Measurements from ENCODE around the gene ADCK2. TPM values are rescaled to one million over a fixed set of nuclear protein-coding genes. Genes with fewer than 3 reads are reported as not detected.
"Not testable (repeated sequence)": the region's sequence is repeated elsewhere in the genome, so short reads cannot be mapped to it uniquely, and the experiment has no call there.

Gene ADCK2
- polyA plus RNA-seq, 1 donor (not counting 4 experiments of a cell fraction or from before 2014, with no cell fraction given), result 9.5 TPM

GRCh38 chr7:140624392-140625191, 48.2 kb upstream of the ADCK2 start:
- no peaks in the 10 kb centered on the region for H4K20me1 ChIP-seq (ENCODE audit: control insufficient read depth, extremely low read depth, insufficient read depth, low read length)
- H3K36me3 ChIP-seq (ENCODE audit: control insufficient read depth in 2 of 2, extremely low read depth in 1 of 2, insufficient read depth in 2 of 2, low read length in 2 of 2), result no peaks in the 10 kb centered on the region
- H3K4me1 ChIP-seq (ENCODE audit: control insufficient read depth, extremely low read depth, insufficient read depth, low read length), result peaks cover 38% of the 10 kb centered on the region
- dilution Hi-C loops (cut with MboI; ENCODE audit: extremely low pct_ligation_motif_present, low sequenced_read_pairs), result no loop called here
- H2AFZ ChIP-seq (ENCODE audit: control insufficient read depth, low read length), result no peak overlapping the region
- TF ChIP-seq EZH2 (IDR thresholded peaks at IDR 0.05; ENCODE audit: low read length) (no peak), CTCF (optimal IDR thresholded peaks at IDR 0.05 in 1 of 3, IDR thresholded peaks at IDR 0.05 in 1 of 3, conservative IDR thresholded peaks at IDR 0.05 in 1 of 3; ENCODE audit: extremely low read depth in 1 of 3, insufficient read depth in 2 of 3, low read length in 3 of 3) (peak in 1 of 3 experiments; percentile 22)
- DNase-seq (ENCODE audit: low read depth, low spot score), result no peak
- H3K9ac ChIP-seq (ENCODE audit: control insufficient read depth, extremely low read depth, insufficient read depth, low read length), result peak overlapping the region; percentile 9
- peak overlapping the region; percentile 43 for H3K27ac ChIP-seq (ENCODE audit: control insufficient read depth, insufficient read depth, low read length)
- no peaks in the 10 kb centered on the region for H3K79me2 ChIP-seq (ENCODE audit: control insufficient read depth, insufficient read depth, low read length)
- peak; percentile 17 for FAIRE-seq
- H3K4me2 ChIP-seq (ENCODE audit: control insufficient read depth, extremely low read depth, insufficient read depth, low read depth, low read length), result no peak overlapping the region
- no peaks in the 10 kb centered on the region for H3K27me3 ChIP-seq (ENCODE audit: control insufficient read depth, extremely low read depth, insufficient read depth, low read length)
- H3K9me3 ChIP-seq (ENCODE audit: control insufficient read depth, low read depth, low read length), result no peaks in the 10 kb centered on the region
- no peaks in the 10 kb centered on the region for H3K9me1 ChIP-seq (ENCODE audit: control insufficient read depth, extremely low read depth, insufficient read depth, low read length)
- H3K4me3 ChIP-seq (ENCODE audit: control insufficient read depth in 2 of 3, extremely low read depth in 1 of 3, insufficient read depth in 2 of 3, low read depth in 1 of 3, low read length in 3 of 3), result no peak overlapping the region

- H4K20me1 ChIP-seq (ENCODE audit: control insufficient read depth, extremely low read depth, insufficient read depth, low read length); H3K4me3 ChIP-seq (ENCODE audit: control insufficient read depth in 2 of 3, extremely low read depth in 1 of 3, insufficient read depth in 2 of 3, low read depth in 1 of 3, low read length in 3 of 3); dilution Hi-C loops (cut with MboI; ENCODE audit: extremely low pct_ligation_motif_present, low sequenced_read_pairs); H3K9me3 ChIP-seq (ENCODE audit: control insufficient read depth, low read depth, low read length); H3K9me1 ChIP-seq (ENCODE audit: control insufficient read depth, extremely low read depth, insufficient read depth, low read length); H3K36me3 ChIP-seq (ENCODE audit: control insufficient read depth in 2 of 2, extremely low read depth in 1 of 2, insufficient read depth in 2 of 2, low read length in 2 of 2); H3K79me2 ChIP-seq (ENCODE audit: control insufficient read depth, insufficient read depth, low read length); FAIRE-seq; H3K9ac ChIP-seq (ENCODE audit: control insufficient read depth, extremely low read depth, insufficient read depth, low read length); H3K4me2 ChIP-seq (ENCODE audit: control insufficient read depth, extremely low read depth, insufficient read depth, low read depth, low read length); H2AFZ ChIP-seq (ENCODE audit: control insufficient read depth, low read length); H3K27me3 ChIP-seq (ENCODE audit: control insufficient read depth, extremely low read depth, insufficient read depth, low read length); DNase-seq (ENCODE audit: low read depth, low spot score): not testable (repeated sequence)
- Histone ChIP-seq H3K27ac (ENCODE audit: control insufficient read depth, insufficient read depth, low read length) (peak overlapping the region; percentile 80), H3K4me1 (ENCODE audit: control insufficient read depth, extremely low read depth, insufficient read depth, low read length) (peaks cover 38% of the 10 kb centered on the region)
Measured at GRCh38 chr7:140625192-140625558, 47.6 kb upstream of the ADCK2 start.

Data from keratinocyte (primary cell).